ENCODE data around the gene AP3B1. TPM values are rescaled to one million over a fixed set of nuclear protein-coding genes. Genes with fewer than 3 reads are reported as not detected.

Gene AP3B1
- total RNA-seq, 1 donor from 2014 or later = 105 TPM

DNA sequence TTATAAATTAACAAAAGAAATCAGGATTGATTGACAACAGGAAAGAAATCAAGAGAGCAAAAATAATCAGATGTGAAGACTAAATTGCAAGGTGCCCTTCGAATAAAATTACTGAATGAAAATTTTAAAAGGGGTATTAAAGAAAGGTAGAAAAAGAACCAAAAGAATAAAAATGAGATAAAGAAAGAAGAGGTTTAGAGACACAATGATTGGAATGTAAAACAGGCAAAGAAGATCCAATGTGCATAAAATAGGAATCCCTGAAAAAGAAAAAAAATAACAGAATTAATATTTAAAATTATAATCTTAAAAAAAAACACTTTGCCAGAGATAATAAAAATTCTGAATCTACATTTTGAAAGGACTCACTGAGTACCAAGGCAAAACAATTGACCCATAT lies 73.0 kb downstream of the AP3B1 start:
- Histone ChIP-seq H3K4me2 (no peak overlapping the region), H3K79me2 (ENCODE audit: low read depth) (no peaks in the 10 kb centered on the region), H3K36me3 (peaks cover 10% of the 10 kb centered on the region), H2AFZ (replicated peaks) (no peak overlapping the region), H3K9ac (no peak overlapping the region), H3K9me3 (ENCODE audit: low read depth) (no peaks in the 10 kb centered on the region), H4K20me1 (ENCODE audit: low read depth) (no peaks in the 10 kb centered on the region), H3K4me3 (no peak overlapping the region), H3K27ac (no peak overlapping the region), H3F3A (ENCODE audit: low read depth) (peaks cover 11% of the 10 kb centered on the region), H3K27me3 (no peaks in the 10 kb centered on the region), H3K4me1 (no peaks in the 10 kb centered on the region)
- H3K9me3 Mint-ChIP-seq = peaks cover 13% of the 10 kb centered on the region
- no peak overlapping the region for H3K27ac Mint-ChIP-seq
- no peaks in the 10 kb centered on the region for H3K4me1 Mint-ChIP-seq
- no peaks in the 10 kb centered on the region for H3K27me3 Mint-ChIP-seq (ENCODE audit: insufficient read depth, low read depth)
- DNase-seq (ENCODE audit: low spot score) = no peak
- TF ChIP-seq, protein P1, sequence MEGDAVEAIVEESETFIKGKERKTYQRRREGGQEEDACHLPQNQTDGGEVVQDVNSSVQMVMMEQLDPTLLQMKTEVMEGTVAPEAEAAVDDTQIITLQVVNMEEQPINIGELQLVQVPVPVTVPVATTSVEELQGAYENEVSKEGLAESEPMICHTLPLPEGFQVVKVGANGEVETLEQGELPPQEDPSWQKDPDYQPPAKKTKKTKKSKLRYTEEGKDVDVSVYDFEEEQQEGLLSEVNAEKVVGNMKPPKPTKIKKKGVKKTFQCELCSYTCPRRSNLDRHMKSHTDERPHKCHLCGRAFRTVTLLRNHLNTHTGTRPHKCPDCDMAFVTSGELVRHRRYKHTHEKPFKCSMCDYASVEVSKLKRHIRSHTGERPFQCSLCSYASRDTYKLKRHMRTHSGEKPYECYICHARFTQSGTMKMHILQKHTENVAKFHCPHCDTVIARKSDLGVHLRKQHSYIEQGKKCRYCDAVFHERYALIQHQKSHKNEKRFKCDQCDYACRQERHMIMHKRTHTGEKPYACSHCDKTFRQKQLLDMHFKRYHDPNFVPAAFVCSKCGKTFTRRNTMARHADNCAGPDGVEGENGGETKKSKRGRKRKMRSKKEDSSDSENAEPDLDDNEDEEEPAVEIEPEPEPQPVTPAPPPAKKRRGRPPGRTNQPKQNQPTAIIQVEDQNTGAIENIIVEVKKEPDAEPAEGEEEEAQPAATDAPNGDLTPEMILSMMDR (IDR thresholded peaks at IDR 0.05) = no peak
- H3K4me3 Mint-ChIP-seq = no peak overlapping the region
- H3K36me3 Mint-ChIP-seq = peaks cover 31% of the 10 kb centered on the region

- peaks cover 16% of the 10 kb centered on the region for H3K36me3 Mint-ChIP-seq
- no peak overlapping the region for H2AFZ ChIP-seq (replicated peaks)
- no peaks in the 10 kb centered on the region for H3K4me1 Mint-ChIP-seq
- no peak overlapping the region for H3K4me3 ChIP-seq
- no peaks in the 10 kb centered on the region for H3K9me3 Mint-ChIP-seq
- DNase-seq (ENCODE audit: low spot score) = no peak
- no peaks in the 10 kb centered on the region for H3K27me3 ChIP-seq
- H3K36me3 ChIP-seq = peaks cover 24% of the 10 kb centered on the region
- H3K9me3 ChIP-seq (ENCODE audit: low read depth) = no peaks in the 10 kb centered on the region
- no peak for TF ChIP-seq EZH2 (IDR thresholded peaks at IDR 0.05)
- TF ChIP-seq, protein P1 (IDR thresholded peaks at IDR 0.05) = no peak
- no peak for TF ChIP-seq EZH2phosphoT487 (IDR thresholded peaks at IDR 0.05)
- no peaks in the 10 kb centered on the region for H3K27me3 Mint-ChIP-seq (ENCODE audit: insufficient read depth, low read depth)
- H4K20me1 ChIP-seq (ENCODE audit: low read depth) = no peaks in the 10 kb centered on the region
- H3K27ac Mint-ChIP-seq = no peak overlapping the region
- no peak overlapping the region for H3K9ac ChIP-seq
- H3K4me1 ChIP-seq = no peaks in the 10 kb centered on the region
- no peak overlapping the region for H3K4me3 Mint-ChIP-seq
- H3K79me2 ChIP-seq (ENCODE audit: low read depth) = no peaks in the 10 kb centered on the region
- H3F3A ChIP-seq (ENCODE audit: low read depth) = peaks cover 16% of the 10 kb centered on the region
- H3K4me2 ChIP-seq = no peak overlapping the region
- no peak overlapping the region for H3K27ac ChIP-seq
Measured at GRCh38 chr5:78215972-78216371, 78.5 kb downstream of the AP3B1 start.

DNA sequence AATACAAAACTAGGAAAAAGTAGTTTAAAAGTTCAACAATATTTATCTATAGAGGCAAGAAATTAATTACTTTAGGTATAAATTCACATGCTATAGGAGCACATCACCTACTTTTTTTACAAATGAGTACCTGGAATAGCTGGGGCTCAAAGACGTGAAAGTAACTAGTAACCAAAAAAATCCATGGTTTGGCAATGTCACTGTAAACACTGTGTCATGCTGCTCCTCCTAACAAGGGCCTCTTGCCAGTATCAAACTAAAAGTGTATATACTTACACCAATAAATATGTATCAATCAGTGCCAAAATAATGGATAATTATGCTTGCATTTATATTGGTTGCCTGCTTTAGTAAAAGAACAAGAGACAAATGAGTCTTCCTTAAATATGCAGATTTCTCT lies 78.9 kb downstream of the AP3B1 start:
- TF ChIP-seq, protein P1 (IDR thresholded peaks at IDR 0.05) = no peak
- no peak for TF ChIP-seq EZH2phosphoT487 (IDR thresholded peaks at IDR 0.05)
- TF ChIP-seq EZH2 (IDR thresholded peaks at IDR 0.05) = no peak
- Histone ChIP-seq H3K4me2 (no peak overlapping the region), H3K36me3 (peaks cover 24% of the 10 kb centered on the region), H3K4me1 (no peaks in the 10 kb centered on the region), H3K9me3 (ENCODE audit: low read depth) (no peaks in the 10 kb centered on the region), H3K4me3 (no peak overlapping the region), H4K20me1 (ENCODE audit: low read depth) (no peaks in the 10 kb centered on the region), H3K27me3 (no peaks in the 10 kb centered on the region), H3F3A (ENCODE audit: low read depth) (peaks cover 16% of the 10 kb centered on the region), H2AFZ (replicated peaks) (no peak overlapping the region), H3K27ac (no peak overlapping the region), H3K79me2 (ENCODE audit: low read depth) (no peaks in the 10 kb centered on the region), H3K9ac (no peak overlapping the region)
- no peak overlapping the region for H3K27ac Mint-ChIP-seq
- no peak overlapping the region for H3K4me3 Mint-ChIP-seq
- DNase-seq (ENCODE audit: low spot score) = no peak
- no peaks in the 10 kb centered on the region for H3K9me3 Mint-ChIP-seq
- no peaks in the 10 kb centered on the region for H3K27me3 Mint-ChIP-seq (ENCODE audit: insufficient read depth, low read depth)
- peaks cover 13% of the 10 kb centered on the region for H3K36me3 Mint-ChIP-seq
- no peaks in the 10 kb centered on the region for H3K4me1 Mint-ChIP-seq

GRCh38 chr5:78213799-78214198 lies 80.7 kb downstream of the AP3B1 start:
- Histone ChIP-seq H3K4me2 (no peak overlapping the region), H3F3A (ENCODE audit: low read depth) (peaks cover 22% of the 10 kb centered on the region), H3K27ac (no peak overlapping the region), H3K79me2 (ENCODE audit: low read depth) (no peaks in the 10 kb centered on the region), H3K36me3 (peaks cover 24% of the 10 kb centered on the region), H3K9me3 (ENCODE audit: low read depth) (no peaks in the 10 kb centered on the region), H4K20me1 (ENCODE audit: low read depth) (no peaks in the 10 kb centered on the region), H2AFZ (replicated peaks) (no peak overlapping the region), H3K4me1 (no peaks in the 10 kb centered on the region), H3K4me3 (no peak overlapping the region), H3K27me3 (no peaks in the 10 kb centered on the region), H3K9ac (no peak overlapping the region)
- DNase-seq (ENCODE audit: low spot score) = no peak
- Mint-ChIP-seq H3K27ac (no peak overlapping the region), H3K27me3 (ENCODE audit: insufficient read depth, low read depth) (no peaks in the 10 kb centered on the region), H3K36me3 (peaks cover 7% of the 10 kb centered on the region), H3K4me3 (no peak overlapping the region), H3K4me1 (no peaks in the 10 kb centered on the region), H3K9me3 (no peaks in the 10 kb centered on the region)
- TF ChIP-seq EZH2phosphoT487 (IDR thresholded peaks at IDR 0.05) (no peak), EZH2 (IDR thresholded peaks at IDR 0.05) (no peak)
- TF ChIP-seq, protein P1 (IDR thresholded peaks at IDR 0.05) = no peak
